H1 (cell line): ENCODE data around the gene TGFB1. TPM values are rescaled to one million over a fixed set of nuclear protein-coding genes. Genes with fewer than 3 reads are reported as not detected.

ENCODE experiments used
- GABPA ChIP-seq: IDR thresholded peaks from 2 replicates; pipeline ENCODE4 v1.6.1; 2011; ENCODE audit warnings: mild to moderate bottlenecking, low read length, moderate library complexity, borderline replicate concordance; ENCODE audit not compliant: insufficient read depth
- RFX5 ChIP-seq: IDR thresholded peaks from 2 replicates; pipeline ENCODE4 v1.6.1; 2011; ENCODE audit warnings: low read depth, low read length, improper control_type of control experiment, borderline replicate concordance
- polyA plus RNA-seq, 7 experiments: library from polyadenylated mRNA; depleted of rRNA in 3 of 7; stranded (reverse) in 5 of 7; unstranded in 2 of 7; fragments of >200 nt in 5 of 7; fragments of 200-250 nt in 2 of 7; gene quantifications; 1 replicate in 5 of 7; 2 replicates in 1 of 7; 4 replicates in 1 of 7; pipeline versions ENCODE4 v1.2.1 to v1.2.3, GENCODE V29; 2011 to 2013; ENCODE audit warnings: missing spikeins in 2 of 7, mixed read lengths in 2 of 7
- total RNA-seq: library from RNA; stranded (reverse); fragmentation: NEBNext Ultra II Directional; extraction: Animal tissue kit (Norgen Biotek cat#: 25700); gene quantifications from 2 replicates; pipeline ENCODE4 v1.2.1, GENCODE V29; 2021

The TGFB1 gene
- total and polyA plus RNA-seq, 2 of the 8 experiments (the other 6 are each of a cell fraction or from before 2014, with no cell fraction given) = 1.7 to 10.6 TPM

DNA sequence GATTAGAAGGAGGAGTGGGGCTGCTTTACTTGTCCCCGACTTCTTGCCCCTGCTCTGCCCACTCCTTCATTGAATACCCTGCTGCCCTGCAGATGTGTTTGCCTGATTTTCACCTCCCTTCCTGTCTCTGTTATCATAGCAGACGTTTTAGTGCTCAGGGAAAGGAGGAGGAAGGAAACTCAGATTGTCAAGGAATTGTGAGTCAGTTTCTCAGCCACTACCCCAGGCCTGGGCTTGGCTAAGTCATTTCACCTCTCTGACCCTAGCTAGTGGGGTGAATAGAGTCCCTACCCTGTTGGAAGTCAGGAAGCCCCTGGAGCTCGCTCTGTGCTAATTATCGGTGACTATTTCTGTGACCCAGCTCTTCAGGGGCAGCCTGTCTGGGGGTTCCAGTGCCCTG, 47.8 kb upstream of the TGFB1 start (continued):
- TF ChIP-seq RFX5 (no peak), GABPA (no peak)
